Activated CD4-positive, alpha-beta T cell treated with anti-CD3 and anti-CD28 coated beads for 1 hour (primary cell): ENCODE data around the gene POU2AF1.

Experiments used
- DNase-seq: peaks from one replicate; pipeline ENCODE4 v3.0.0-alpha.2; 2020

Gene POU2AF1

DNA sequence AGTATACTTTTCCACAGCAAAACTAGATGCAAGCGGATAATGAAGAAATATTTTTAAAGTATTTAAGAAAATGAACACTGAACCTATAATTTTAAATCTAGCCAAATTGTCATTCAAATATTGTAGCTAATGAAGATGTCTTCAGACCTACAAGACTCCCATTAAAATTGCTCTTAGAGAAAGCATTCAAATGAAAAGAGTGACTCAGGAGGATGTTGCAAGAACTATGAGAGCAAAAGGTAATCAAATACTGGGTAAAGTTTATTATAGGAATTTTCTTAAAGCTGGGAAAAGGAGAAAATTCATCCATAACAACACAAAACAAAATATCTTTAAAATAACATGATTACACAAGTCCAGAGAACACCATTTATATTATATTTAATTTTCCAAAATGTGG, 5.4 kb upstream of the POU2AF1 start:
- no peak for DNase-seq

DNA sequence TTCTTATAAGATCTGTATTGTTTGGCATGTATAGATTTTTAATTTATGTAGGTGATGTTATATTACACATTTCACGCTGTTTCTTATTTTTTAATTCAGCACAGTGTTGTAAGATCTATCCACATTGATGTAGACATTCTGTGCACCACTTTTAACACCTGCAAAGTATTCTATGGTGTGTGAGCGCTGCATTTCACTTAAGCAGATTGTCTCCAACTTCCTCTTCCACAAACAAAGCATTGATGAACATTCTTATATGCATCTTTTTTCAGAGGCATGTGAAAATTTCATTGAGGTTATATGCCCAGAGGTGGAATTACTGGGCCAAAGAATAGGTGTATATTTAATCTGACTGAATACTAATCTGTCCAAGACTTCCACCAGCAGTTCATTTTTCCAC, 3.4 kb upstream of the POU2AF1 start:
- no peak for DNase-seq

DNA sequence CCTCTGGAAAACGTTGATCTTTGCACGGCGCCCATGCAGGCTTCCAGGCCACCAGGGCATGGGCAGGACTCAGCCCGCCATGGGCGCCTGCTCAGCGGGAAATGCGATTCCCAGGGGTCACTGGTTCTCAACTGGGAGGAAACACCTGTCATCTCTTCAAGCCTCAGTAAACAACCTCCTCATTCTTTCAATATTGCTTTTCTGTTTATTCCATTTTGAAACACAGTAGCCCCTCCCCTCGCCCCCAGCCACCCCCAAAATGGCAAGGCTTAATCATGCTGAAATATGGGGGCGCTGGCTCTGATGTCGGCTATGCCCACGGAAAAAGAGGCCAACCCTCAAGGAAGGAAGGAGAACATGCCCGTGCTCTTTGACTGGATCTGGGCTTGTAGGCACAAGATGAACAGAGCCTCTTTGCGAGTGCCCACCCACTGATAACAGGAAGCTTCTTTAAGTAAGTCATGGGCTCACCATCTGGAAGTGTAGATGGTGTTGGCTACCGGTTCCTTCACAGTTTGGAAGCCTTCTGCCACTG, 594 bp upstream of the POU2AF1 start:
- DNase-seq = no peak

DNA sequence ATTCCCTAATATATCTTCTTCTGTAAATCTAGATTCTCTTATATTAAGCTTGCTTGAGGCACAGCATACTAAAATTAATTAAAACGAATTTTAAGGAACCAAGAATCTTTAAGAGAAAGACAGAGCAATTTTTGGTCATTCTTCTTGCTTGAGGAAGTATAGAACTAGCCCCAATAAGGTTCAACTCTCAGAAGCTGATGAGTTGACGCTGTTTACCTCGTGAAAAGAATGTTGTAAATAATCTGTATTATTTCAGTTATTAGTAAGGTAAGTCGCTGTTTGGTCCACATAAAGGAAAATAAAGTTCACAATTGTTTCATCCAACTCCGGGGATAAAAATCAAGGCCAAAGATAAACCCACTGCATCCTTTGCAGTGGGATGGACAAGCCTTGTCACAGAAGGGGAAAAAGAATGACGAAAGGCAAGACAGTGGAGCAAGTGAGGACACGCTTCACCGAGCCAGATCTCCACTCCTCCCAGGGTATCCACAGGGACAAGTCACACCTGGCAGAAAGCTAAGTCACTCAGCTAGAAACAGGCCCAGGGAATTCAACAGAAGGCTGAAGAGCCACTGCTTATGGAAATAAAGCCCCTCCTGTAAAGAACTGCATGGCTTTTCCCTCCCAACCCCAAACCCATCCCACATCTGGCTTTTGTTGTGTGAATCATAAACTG, 752 bp downstream of the POU2AF1 start:
- no peak for DNase-seq

DNA sequence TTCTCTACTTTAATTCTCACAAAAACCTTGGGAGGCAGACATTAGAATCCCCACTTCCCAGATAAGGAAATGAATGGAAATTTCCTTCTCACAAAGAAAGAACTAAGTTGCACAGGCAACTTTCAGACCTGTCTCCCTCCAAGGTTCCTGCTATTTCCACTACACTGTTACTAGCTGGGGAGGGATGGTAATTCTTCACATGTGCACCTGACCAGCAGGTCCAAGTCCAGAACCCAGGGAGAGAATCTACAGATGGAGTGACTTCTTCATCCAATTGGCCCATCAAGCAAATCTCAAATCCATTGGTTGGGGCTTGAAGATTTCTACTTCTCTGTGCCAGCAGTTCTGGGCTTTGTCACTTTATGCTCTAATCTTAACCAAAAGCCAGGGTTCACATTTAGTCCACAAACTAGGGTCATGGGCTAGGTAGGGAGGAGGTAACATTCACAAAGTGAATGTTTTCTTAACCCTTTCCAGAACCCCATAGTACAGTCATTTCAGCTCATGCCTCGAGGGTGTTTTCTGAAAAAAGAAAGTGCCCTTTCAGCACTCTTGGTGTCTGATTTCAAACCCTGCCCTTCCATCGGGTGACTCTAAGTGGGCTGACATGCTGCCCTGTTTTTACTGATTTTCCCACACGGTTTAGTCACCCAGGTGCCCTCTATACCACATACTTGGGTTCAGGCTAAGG, 2.7 kb downstream of the POU2AF1 start:
- DNase-seq = no peak

DNA sequence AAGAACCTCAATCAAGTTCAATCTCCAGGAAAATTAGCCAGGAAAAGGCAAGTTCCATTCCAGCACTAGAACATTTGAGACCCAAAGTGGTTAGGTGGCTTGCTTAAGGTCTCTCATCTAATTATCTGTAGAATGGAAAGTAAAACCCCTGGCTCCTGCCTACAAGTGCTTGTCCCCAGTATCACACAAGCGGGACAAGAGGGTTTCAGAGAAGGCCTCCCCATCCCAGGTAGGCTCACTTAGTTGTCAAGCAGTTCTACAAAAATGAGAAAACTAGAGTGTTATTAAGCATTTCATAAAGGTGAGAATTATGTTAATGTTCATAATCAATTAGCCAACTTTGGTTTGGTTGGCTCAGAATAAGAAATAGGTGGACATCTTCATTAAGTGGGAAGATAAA, 5.5 kb downstream of the POU2AF1 start:
- DNase-seq = no peak

DNA sequence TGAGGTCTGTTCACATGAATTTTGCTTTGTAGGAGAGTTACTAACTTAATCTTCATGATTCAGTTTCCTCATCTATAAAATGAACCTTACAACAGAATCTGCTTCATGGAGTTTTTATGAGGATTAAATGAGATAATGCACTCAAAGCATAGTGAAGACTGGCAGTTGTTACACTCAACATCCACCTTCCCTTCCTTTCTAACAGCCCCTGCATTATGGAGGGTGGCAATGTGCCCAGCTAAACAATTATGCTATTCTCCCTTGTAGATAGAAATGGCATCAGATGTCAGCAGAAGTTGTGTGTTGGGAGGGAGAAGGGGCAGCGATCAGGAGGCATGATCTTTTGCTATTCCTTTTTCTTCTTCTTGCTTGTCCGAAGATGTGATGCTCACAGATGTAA, 6.5 kb downstream of the POU2AF1 start:
- DNase-seq = no peak

DNA sequence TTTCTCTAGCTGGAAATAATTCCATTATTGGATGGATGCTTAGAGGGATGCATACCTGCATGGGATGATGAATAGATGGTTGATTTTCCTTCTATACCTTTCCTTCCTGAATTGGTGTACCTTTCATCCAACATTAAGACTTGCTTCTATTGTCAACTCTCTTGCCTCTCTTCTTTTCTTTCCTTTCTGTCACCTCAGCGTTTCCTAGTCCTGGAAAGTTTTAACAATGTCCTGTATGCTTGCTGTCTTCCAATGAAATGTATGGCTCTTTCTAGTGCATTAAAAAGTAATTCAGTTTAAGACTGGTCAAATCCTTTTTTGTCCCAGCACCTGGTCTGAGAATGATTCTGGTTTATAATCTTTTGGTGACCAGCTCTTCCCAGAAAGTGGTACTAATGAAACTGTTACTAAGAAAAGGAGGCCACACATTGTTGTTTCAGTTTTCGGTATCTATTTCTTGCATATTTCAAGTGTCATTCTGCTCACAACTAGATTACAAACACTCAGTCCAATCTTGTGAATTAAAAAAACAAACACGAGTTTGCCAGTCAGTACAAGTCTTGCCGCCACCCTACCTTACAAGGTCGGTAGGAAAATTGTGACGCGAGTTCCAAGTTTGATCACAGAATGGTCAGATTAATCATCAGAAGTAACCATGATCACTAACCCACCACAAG, 8.0 kb downstream of the POU2AF1 start:
- no peak for DNase-seq

DNA sequence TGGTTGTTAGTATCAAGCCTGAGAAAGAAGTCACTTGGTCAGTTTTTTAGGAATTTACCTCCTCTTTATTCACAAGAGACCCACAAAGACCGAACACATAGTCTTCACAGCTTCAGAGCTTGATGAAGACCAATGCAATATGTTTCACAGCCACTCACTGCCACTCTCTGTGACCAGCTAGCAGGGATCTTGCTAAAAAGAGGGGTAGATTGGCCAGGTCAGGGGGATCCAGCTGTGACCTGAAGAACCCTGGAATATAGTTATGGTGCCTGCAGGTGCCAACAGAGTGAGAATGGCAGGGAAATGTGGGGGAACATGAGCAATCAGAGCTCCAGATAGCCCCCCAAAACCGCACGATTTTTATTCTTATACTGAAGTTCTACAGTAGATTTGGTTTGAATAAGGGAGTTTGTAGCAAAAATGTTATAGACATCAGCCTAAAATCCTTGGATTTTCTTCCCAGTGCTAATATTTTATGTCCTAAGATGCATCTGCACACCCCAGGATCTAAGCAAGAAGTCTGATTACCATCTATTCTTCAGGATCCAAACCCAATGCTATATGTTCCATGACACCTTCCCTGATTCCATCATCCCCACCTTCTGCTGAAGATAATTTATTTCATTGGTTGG, 8.7 kb downstream of the POU2AF1 start:
- no peak for DNase-seq

DNA sequence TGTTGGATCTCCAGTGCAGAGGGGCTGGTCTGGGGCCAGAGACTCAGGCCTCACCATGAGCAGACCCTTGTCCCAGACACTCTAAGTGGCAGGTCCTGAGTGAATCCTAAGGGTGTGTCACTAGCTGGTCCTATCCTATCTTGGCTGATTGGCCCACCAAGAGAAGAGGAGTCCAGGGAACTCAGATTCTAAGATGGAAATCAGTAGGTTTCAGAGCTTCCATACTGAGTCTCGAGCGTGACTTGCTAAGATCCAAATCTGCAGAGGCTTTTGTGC, 10.9 kb downstream of the POU2AF1 start:
- no peak for DNase-seq

DNA sequence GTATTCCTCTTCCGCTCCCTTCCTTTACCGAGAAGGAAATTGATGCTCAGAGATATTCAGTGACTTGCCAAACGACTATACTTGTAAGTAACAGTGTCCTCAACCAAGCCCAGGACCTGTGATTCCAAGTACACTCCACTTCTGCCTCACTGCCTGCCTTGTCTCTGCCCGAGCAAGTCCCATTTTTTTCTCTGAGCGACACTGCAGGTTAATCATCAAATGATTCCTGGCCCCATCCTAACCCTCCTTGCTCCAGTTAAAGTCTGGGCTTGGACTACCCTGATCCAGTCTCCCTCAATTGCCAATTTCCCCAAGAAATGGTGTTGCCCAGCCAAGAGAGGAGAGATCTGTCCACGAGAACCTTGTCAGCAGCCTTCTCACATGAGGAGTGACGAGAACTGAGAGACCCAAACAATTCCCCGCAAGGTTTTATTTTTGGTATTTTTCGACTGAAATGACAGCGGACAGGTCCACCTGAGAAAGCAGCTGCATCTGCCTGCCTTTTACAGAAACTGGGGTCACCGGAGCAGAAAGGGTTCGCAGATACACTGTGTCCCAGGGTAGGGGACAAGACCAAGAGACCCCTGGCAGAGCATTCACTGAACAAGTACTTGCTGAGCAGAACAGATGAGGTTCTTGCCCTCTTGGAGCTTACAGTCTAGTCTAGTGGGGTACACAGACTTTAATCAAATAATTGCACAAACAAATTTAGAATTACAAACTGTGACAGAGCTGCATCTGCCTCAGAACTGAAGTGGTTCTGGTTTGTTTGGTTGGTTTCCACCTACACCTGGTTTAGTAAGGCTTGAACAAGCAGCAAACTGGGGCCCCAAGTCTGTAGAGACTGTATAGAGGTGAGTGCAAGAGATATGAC, 11.4 kb downstream of the POU2AF1 start:
- no peak for DNase-seq

DNA sequence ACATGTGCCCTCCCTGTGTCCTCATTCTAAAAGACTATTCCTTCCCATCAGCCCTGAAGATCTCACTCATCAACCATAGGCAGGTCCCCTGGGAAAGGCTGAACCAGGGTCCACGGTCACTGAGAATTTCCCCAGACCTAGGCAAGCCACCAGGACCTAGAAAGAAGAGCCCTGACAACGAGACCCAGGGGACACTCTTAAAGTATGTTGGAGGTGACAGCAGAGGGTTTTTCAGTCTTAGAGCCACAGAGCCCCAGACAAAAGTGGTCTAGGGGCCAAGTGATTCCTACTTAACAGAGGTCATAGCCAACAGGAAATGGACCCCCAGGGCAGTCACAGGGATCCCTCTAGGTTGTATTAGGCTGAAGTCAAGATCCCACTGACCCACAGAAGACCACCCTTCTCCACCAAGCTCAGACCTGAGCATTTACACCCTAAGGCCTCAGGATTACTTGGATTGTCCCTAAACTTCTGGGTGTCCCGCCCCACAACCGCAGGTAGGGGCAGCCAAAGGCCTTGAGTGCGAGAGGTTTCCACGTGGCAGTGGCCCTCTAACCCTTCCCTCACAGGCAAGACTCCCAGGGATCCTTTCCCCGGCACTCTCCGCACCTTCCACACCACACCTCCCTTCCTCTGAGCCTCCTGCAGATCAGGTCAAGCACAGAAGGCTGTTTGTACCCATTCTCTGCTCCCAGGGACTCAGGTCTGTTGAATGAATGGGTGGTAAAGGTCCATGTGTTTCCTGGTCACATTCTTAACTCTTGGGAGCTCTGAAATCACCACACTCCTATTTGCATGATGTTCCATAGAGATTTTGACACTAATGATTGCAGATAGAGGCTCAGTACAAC, 12.3 kb downstream of the POU2AF1 start:
- DNase-seq = no peak

DNA sequence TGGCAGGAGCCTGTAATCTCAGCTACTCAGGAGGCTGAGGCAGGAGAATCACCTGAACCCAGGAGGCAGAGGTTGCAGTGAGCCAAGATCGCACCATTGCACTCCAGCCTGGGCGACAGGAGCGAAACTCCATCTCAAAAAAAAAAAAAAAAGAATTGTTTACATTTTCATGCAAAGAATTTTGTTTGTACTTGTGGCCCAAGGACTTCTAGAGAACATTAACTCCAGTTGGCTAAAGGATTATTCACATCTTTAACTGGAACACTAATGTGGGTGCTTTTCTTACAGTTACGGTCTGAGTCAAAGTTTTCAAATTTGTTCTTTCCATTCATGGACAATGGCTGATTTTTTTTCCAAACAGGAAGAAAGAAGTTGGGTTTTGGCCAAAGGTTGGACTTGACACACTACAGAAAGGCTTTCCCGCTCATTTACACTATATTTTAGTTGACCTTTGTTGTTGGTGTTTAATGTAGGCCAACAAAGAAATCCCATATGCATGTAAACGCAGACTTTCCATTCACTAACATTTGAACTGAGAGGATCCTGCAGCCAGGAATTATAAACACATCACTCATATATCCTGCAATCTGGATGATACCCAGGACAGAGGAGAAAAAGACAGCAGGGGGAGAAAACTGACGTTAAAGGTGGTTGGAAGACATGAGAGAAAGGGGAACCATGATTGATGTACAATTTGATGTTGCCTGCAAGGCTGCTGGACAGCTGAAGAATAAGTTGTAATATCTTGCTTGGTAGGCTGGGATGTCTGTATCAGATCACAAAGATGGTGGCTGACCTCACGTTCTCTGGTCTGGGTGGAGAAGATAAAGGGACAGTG, 13.1 kb downstream of the POU2AF1 start:
- no peak for DNase-seq

DNA sequence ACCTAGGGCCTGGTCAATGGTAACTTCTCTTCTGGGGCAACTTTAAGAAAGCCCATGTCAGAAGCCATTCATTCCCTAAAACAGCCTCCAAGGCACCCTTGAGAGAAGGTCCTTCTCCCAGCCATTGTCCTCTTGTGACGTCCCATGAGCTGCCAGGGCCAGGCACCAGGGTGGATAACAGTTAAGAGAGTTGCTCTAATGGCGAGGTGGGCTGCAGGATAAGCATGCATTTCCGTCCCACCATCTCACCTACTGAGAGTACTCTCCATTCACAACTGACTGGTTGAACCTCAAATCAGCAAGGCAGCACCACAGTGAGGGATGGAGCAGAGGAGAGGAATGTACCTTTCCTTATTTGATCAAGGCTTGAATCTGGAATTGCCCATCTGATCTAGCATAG, 14.6 kb downstream of the POU2AF1 start:
- no peak for DNase-seq

DNA sequence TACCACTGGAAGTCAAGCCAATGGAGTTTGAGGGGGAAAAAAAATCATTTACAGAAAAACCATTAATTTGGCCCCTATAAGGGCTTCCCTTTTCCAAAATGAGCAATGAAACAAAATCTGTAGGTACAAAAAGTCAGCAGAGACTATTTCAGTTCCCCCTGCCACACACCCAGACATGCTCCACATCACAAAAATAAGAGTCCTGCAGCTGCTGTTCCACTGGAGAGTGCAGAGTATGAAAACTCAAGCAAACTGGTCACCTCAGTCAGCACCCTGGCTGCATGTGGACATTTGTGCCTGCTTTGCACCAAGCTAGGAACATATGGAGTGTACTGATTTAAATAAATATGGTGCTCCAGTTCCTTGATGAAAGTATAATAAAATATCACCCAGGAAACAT, 15.1 kb downstream of the POU2AF1 start:
- DNase-seq = no peak

DNA sequence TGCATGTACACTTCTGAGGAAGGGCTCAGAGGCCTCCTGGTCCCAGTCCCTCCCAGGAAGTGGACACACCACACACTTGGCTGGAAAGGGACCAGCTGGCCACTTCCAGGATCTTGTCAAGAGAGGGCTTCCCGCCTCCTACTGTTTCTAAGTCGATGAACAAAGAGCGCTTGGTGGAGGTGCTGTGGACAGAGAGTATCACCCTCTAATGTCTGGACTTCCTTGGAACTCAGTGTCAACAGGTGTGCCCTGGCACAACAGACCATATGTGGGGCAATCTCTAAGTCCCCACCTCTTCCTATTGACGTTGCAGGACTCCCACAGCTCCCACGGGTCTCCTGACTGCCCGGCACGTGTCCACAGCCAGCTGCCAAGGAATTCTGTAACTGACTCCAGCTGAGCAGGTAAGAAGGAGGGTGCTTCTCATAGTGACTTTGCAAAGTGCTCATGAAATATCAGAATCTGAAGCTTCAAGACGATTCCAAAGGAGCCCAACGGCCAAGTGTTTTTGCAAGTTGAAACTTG, 16.1 kb downstream of the POU2AF1 start:
- no peak for DNase-seq

DNA sequence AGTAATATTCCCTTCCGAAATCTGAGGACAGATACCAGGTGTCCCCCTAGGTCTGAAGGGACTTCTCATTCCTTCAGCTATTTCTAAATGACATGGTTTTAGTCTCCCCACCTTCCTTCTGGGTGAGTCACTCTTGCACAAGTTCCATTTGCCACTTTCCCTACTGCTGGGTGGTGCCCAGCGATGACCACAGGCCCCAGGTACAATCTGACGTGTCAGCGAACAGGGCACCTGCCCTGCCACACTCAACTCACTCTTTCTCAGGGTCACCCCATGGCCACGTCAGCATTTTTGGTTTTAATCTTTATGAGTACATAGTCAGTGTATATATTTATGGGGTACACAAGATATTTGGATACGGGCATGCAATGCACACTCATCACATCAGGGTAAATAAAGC, 17.2 kb downstream of the POU2AF1 start:
- no peak for DNase-seq

DNA sequence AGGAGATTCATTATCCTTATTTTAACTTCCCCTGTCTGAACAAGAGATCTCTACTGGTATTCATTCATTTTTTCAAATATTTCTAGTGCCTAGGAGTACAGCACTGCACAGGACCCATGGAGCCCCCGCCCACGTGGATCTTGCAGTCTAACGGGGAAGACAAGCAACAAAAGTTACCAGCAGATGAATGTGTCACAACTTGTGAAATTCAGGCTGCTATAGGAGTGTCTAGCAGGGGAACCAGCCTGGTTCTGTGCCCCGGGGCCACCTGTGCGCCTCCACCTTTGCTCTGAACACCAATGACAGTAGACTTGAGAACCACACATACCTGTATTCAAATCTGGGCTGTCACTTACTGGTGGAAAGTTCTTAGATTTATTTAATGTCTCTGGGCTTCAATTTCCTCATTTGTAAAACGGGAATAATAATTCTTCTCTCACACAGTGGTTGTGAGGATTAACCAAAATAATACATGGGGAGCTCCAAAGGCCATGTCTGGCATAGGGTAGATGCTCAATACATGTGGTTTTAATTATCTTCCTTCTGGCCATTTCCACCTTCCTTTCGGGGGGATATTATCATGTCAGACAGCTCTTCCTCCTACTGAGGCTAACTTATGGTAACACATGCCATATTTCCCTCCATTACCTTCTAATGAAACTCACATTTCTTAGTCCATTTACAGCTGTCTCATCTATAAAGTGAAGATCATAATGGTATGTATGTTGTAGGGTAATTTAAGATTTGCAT, 17.8 kb downstream of the POU2AF1 start:
- no peak for DNase-seq

DNA sequence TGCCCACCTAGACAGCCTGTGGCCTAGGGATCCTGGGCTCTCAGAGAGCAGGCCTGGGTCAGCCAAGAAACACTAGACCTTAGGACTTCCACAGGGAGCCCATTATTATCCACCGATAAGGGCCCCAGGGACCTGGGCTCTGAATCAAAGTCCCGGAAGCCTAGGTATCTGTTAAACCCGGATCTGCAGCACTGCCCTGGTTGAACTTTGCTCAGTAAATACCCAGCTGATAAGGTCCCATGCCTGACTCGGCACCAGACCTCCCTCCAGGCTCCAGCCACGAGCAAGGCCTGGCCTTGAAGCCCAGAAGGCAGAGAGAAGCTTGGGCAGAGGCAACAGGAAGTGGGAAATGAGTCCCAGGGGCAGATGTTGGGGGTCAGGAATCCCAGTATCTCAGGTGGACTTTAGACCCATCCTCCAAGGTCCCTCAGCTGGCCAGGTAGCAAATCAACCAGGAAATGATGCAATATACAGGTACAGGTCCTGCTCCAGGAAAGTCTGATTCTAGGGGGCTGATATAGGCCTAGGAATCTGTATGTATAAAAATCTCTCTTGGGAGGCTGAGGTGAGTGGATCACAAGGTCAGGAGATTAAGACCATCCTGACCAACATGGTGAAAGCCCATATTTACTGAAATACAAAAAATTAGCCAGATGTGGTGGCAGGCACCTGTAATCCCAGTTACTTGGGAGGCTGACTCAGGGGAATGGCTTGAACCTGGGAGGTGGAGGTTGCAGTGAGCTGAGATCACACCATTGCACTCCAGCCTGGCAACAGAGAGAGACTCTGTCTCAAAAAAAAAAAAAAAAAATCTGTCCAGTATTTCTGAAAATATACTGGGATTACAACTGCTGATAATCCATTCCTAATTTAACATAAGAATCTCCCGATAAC, 18.7 kb downstream of the POU2AF1 start:
- no peak for DNase-seq
